DMS 273 (cell line): ENCODE data around the gene MRPL54.
A peak's percentile ranks its signal among the peaks of the same experiment; 100 is the strongest.

Source experiments
- DNase-seq: peaks from one replicate; lab custom pipeline; 2025; ENCODE audit not compliant: unreplicated experiment; lab: John Stamatoyannopoulos, UW

Gene MRPL54

DNA sequence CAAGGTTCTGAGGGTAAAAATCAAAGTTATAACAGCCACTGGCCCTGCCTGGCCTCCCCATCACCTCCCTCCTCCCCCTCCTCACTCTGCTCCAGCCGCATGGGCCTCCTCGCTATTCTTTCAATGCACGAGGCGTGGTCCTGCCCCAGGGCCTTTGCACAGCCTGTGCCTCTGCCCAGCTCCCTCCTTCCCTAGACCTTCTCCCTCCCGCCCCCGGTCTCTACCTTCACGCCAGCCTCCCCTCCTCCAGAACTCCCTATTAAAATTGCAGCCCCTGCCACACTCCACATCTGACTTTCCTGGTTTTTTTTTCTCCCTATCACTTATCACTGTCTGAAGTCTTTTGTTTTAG, 6.2 kb downstream of the MRPL54 start:
- DNase-seq, result no peak

DNA sequence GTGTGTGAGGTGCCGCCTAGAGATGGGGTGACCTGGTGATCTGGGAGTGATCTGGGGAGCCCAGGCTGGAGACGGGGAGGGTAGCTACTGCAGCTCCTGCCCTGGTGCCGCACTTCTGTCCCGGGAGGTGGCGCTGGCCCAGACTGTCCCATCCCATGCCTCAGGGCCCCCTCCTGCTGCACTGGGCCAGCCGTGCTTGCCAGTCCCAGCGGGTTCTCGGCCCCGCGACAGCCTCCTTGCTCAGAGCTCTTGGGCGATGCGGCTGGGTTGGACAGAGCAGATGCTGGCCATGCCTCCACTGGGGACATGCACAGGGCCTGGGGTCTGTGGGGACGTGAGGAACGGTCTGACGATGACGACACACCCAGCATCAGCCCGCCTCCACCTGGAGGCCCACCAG, 7.0 kb downstream of the MRPL54 start:
- DNase-seq, result no peak

DNA sequence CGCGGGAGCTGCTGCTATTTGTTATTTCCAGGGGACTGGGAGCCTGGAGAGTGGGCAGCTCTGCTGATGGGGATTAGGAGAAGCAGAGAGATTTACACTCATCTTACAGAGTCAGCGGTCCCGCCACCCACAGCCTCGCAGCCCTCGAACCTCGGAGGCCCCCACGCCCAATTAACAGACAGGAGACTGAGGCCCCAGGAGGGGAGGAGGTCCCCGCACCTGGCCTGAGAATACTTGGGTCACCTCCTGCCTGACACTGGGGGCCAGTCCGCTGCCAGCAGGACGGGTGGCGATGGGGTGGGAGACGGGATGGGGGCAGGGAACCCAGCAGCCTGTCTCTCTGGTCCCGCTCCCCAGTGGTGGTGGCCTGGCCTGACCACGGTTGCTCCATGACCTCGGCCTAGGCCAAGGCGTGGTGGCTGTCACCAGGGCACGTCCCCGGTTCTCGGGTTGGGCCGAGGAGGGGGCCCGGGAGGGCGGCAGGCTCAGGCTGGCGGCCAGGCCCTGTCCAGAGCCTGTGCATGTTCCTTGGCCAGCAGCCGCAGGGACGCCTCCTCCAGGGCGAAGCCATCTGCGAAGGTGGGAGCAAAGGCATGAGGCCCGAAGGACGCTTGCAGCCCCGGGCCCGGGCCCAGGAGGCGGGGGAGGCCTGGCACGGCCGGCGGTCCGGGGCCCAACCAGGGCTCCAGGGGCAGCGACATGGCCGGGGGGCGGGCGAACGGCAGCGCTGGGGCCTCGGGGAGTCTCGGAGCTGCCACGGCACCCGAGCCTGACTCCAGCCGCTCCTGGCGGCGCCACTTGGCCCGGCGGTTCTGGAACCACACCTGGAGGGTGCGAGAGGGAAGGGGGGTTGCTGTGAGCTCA, 7.9 kb downstream of the MRPL54 start:
- no peak for DNase-seq

- DNase-seq, result no peak
These were observed 8.8 kb downstream of the MRPL54 start for GRCh38 chr19:3771000-3771905.

DNA sequence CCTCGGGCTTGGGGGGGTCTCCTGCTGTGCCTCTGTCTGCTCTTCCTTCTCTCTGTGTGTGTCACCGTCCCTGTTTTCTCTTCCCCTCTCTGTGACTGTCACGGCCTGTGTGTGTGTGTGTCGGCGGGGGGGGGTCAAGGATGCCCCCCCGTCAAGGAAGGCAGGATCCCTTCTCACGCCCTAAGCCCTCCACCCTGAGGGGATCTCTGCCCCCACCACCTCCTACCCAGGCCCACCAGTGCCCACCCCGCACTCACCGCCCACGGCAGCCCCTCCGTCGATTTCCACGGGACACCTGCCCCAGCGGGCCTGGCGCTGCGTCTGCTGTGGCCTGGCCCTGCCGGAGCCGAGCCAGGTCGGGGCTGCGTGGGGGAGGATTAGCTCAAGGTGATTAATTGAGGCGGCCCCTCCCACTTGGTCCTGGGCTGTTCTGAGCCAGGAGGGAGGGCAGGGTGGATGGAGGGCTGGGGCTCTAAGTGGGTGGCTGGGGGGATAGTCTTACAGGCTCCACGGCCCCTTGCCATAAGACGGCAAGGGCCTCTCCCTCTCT, 9.5 kb downstream of the MRPL54 start, which contains the start of gene RAX2:
RAX2 (minus strand) TSS at position 323 of the 550 bp plus-strand sequence. CDS start 486 bp downstream, outside the sequence.
- DNase-seq, result no peak

- DNase-seq, result no peak
These were observed 11.5 kb downstream of the MRPL54 start for GRCh38 chr19:3773814-3774515.

DNA sequence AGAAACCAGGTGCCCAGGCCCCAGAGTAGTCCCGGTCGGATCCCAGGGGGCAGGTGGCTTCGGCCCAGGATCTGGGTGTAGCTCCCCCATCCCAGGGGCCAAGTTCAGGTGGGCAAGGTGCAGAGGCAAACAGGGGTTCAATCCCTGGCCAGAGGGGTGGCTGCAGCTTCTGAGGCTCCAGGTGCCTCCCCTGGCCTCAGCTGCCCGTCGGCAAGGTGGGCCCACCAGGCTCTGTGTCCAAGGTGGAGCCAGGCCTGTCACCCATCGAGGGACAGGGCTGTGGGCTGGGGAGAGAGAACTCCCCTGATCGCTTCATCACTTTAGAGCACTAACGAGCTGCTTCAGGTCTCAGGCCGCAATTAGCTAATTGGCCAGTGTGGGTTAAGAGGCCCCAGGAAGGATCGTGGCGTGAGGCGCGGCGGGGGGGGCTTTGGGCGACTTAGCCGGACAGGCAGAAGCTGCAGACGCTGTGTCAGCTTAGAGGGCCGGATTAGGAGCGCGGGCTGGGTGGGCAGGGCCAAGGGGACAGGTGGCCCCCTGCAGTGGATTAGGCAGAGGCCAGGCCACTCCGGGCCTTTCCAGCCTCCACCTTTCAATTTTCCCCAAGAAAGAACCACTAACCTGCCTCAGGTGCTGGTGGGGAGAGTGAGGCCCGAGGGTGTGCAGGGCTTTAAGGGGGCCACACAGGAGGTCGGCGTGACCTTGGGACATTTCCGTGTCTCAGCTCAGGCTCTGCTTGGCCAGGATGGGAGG, 12.3 kb downstream of the MRPL54 start:
- DNase-seq, result no peak

- no peak for DNase-seq
These were observed 12.9 kb downstream of the MRPL54 start for GRCh38 chr19:3775374-3775711.

GRCh38 chr19:3775831-3776230, 13.3 kb downstream of the MRPL54 start:
- DNase-seq, result no peak

DNA sequence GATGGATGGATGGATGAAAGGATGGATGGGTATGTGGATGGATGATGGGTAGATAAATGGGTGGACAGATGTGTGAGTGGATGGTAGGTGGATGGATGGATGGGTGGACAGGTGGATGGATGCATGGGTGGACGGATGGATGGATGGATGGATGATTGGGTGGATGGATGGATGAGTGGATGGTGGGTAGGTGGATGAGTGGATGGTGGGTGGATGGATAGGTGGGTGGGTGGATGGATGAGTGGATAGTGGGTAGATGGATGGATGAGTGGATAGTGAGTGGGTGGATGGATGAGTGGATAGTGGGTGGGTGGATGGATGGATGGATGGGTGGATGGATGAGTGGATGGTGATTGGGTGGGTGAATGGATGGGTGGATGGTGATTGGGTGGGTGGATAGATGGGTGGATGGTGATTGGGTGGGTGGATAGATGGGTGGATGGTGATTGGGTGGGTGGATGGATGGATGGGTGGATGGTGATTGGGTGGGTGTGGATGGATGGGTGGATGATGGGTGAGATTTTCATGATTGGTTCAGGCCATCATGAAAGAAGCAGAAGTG, 14.1 kb downstream of the MRPL54 start:
- no peak for DNase-seq

DNA sequence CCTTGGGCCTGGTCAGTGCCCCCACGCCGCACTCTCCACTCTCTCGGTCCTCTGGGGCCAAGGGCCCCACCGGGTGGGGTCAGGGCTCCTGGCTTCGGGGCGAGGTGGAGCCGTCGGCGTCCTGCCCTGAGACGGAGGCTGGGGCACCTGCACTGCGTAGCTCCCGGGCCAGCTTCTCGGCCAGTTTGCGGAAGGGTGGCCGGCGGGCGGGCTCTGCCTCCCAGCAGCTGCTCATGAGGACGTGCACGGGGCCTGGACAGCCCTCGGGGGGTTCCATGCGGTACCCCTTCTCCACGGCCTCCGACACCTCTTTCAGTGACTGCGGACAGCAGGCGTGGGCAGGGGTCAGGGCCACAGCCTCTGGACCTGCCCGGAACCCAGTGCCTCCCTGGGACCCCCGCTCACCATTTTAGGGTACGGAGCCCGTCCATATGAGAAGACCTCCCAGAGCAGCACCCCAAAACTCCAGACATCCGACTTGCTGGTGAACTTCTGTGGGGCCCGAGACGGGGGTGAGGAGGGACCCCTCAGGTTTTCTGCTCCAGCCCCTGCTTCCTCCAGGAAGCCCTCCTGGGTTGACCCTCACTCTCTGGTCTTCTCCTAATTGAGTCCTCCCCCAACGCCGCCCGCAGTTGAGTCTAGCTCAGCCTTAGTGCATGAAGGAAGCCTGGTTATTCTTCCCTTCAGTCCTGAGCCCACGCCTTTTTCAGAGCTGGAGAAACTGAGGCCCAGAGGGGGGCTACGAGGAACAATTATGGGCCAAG, 15.8 kb downstream of the MRPL54 start:
- peak; percentile 59 for DNase-seq

DNA sequence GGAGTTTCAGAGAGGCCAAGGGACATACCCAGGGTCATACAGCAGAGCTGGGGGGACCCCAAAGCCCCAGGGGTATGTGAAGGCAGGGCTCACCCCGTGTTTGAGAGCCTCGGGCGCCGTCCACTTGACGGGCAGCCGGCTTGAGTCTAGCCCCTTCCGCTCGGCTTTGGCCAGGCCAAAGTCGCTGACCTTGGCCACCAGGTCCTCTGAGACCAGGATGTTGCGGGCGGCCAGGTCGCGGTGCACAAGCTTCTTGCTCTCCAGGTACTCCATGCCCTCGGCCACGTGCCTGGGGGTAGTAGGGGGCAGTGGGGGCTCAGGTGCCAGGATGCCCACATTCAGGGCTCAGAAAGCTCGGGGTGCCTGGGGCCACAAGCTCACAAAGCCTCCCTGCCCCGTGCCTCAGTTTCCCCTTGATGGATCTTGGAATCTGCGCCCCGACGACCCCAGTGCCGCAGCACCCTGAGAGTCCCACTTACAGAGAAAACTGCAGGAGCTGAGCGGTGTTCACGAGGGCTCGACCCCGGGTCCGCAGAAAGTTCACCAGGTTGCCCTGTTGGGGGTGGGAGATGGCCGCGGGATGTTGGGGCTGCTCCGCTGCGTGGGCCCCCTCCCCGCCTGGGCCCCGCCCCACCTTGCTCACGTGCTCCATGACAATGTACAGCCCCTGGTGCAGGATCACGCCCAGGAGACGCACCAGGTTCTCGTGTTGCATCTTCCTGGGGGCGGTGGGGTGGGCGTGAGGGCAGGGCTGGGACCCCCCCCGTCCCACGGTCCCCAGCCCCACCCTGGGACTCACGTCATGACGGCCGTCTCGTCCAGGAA, 16.6 kb downstream of the MRPL54 start:
- DNase-seq, result peak; percentile 54

GRCh38 chr19:3780786-3781304, 18.4 kb downstream of the MRPL54 start:
- peak; percentile 42 for DNase-seq

- no peak for DNase-seq
These were observed 19.1 kb downstream of the MRPL54 start for GRCh38 chr19:3781603-3782002.

DNA sequence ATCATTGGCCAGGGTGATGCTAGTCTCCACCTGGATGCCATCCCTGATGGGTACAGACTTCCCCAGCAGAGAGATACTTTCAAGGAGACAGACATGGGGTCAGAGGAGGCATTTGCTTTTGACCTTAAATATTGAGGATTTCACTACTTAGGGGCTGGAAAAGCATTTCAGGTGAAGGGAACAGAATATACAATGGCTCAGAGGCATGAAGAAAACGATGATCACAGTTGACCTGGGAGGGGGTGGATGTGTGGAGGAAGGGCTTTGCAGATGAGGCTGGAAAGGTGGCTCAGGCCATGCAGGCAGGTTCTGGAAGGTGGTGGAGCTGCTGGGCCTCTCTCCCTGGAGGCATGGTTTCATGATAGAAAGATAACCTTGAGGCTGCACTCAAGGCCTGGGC, 19.8 kb downstream of the MRPL54 start:
- no peak for DNase-seq

GRCh38 chr19:3782903-3783302, 20.4 kb downstream of the MRPL54 start:
- DNase-seq, result no peak

DNA sequence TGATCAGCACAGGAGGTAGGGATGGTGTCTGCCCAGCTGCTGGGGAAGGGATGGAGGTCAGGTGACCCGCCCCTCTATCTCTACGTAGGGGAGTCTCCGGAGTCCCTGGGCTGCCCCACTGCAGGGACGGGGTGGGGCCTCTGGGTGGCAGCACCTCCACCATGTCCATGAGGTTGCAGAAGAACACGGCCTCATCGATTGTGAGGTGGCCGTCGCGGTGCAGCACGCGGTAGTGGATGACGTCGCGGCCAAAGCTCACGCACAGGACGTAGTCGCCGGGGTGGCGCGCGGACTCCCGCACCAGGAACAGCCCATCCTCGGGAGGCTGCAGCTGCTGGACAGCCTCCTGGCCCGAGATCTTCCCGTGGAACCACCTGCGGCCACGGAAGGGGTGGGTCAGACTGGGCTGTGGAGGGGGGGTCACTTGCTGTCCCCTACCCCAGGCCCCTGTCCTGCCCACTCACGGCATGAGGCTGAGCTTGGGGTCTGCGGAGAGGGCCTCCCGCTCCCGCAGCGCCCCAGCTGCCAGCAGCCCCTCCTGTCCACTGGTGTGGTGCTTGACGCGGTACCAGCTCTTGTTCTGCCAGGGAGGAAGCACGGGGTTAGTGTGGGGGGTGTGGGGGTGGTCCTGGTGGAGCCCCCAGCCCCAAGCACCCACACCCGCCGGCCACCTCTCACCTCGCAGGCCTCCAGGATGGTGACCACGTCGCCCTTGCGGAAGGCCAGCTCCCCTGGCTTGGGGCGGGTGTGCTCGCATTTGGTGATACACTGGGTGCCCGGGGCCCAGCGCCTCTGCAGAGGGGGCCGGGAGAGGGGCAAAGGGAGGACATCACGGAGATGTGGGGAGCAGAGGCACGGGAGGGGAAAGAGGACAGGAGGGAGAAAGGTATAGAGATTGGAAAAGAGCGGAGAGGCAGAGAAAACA, 21.4 kb downstream of the MRPL54 start:
- DNase-seq, result no peak
